Measurements from ENCODE around the gene MTHFD1.

DNA sequence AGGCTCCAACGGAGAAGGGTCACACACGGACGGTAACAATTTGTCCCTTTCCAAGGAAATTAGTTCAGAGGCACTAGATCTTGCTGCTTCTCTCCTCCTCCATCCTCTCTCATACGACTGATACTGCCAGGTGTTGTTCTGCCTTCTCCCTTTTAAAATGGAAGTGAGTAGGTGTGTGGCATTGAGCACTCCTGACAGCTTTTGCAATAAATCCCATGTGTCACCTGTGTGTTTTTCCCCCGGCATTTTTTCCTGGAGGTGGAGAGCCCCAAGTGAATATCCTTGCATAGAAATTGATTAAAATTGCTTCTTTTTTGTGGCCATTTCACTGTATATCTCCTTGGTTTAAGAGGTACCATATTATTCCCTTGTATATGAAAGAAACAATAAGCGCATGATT is 51.0 kb downstream of the MTHFD1 start:
- TF ChIP-seq, protein P1, sequence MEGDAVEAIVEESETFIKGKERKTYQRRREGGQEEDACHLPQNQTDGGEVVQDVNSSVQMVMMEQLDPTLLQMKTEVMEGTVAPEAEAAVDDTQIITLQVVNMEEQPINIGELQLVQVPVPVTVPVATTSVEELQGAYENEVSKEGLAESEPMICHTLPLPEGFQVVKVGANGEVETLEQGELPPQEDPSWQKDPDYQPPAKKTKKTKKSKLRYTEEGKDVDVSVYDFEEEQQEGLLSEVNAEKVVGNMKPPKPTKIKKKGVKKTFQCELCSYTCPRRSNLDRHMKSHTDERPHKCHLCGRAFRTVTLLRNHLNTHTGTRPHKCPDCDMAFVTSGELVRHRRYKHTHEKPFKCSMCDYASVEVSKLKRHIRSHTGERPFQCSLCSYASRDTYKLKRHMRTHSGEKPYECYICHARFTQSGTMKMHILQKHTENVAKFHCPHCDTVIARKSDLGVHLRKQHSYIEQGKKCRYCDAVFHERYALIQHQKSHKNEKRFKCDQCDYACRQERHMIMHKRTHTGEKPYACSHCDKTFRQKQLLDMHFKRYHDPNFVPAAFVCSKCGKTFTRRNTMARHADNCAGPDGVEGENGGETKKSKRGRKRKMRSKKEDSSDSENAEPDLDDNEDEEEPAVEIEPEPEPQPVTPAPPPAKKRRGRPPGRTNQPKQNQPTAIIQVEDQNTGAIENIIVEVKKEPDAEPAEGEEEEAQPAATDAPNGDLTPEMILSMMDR (IDR thresholded peaks at IDR 0.05): no peak
- no peak for TF ChIP-seq POLR2A (IDR thresholded peaks at IDR 0.05)
- TF ChIP-seq EP300 (IDR thresholded peaks at IDR 0.05): no peak
